ENCODE measurements around the gene AATK.

DNA sequence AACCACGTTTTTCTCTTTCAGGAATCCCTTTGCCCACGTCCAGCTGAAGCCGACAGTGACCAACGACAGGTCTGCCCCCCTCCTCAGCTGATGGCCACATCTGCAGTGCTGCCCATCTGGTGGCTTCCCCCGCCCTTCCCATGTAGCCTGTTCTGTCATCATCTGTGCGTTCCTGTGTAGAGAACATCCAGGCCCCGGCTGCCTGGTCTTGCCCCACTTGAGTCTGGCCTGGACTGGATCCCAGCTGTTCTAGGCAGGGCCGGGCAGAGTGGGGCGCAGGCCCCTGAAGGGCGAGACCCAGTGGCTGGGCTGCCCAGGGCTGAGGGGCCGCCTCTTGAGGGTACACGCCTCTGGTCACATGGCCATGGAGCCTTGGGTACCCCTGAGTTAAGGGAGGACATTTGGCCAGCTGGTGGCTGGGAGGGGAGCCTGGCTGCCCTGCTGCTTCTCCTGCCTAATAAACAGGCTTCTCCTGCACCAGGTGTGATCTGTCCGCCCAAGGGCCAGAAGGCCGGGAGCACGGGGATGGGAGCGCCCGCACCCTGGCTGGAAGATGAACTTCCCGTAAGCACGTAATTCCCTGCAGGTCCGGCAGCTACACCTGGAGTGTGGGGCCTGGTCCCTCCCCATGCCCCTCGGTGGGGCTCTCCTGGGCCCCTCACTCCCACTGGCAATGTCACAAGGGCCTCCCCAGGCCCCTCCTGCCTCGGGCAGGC lies 50.1 kb downstream of the AATK start:
- TF ChIP-seq KAT8 (IDR thresholded peaks at IDR 0.05; ENCODE audit: low read depth) (no peak), FOXJ3 (CRISPR knock-in tag; IDR thresholded peaks at IDR 0.05) (no peak), BCL6 (CRISPR knock-in tag; IDR thresholded peaks at IDR 0.05) (no peak), CEBPB (tag; IDR thresholded peaks at IDR 0.05) (no peak), SIN3A (IDR thresholded peaks at IDR 0.05; ENCODE audit: borderline replicate concordance in 2 of 2, control insufficient read depth in 1 of 2, low read depth in 2 of 2, low read length in 2 of 2) (no peak), ZC3H4 (CRISPR knock-in tag; IDR thresholded peaks at IDR 0.05; ENCODE audit: borderline replicate concordance) (no peak)
- TF ChIP-seq, protein P1, sequence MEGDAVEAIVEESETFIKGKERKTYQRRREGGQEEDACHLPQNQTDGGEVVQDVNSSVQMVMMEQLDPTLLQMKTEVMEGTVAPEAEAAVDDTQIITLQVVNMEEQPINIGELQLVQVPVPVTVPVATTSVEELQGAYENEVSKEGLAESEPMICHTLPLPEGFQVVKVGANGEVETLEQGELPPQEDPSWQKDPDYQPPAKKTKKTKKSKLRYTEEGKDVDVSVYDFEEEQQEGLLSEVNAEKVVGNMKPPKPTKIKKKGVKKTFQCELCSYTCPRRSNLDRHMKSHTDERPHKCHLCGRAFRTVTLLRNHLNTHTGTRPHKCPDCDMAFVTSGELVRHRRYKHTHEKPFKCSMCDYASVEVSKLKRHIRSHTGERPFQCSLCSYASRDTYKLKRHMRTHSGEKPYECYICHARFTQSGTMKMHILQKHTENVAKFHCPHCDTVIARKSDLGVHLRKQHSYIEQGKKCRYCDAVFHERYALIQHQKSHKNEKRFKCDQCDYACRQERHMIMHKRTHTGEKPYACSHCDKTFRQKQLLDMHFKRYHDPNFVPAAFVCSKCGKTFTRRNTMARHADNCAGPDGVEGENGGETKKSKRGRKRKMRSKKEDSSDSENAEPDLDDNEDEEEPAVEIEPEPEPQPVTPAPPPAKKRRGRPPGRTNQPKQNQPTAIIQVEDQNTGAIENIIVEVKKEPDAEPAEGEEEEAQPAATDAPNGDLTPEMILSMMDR (IDR thresholded peaks at IDR 0.05 in 2 of 3, conservative IDR thresholded peaks at IDR 0.05 in 1 of 3; ENCODE audit: insufficient read depth in 2 of 3, low read depth in 1 of 3, low read length in 3 of 3), result no peak
- TF ChIP-seq, protein P2, sequence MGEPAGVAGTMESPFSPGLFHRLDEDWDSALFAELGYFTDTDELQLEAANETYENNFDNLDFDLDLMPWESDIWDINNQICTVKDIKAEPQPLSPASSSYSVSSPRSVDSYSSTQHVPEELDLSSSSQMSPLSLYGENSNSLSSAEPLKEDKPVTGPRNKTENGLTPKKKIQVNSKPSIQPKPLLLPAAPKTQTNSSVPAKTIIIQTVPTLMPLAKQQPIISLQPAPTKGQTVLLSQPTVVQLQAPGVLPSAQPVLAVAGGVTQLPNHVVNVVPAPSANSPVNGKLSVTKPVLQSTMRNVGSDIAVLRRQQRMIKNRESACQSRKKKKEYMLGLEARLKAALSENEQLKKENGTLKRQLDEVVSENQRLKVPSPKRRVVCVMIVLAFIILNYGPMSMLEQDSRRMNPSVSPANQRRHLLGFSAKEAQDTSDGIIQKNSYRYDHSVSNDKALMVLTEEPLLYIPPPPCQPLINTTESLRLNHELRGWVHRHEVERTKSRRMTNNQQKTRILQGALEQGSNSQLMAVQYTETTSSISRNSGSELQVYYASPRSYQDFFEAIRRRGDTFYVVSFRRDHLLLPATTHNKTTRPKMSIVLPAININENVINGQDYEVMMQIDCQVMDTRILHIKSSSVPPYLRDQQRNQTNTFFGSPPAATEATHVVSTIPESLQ (CRISPR knock-in tag; IDR thresholded peaks at IDR 0.05), result no peak
